HL-60 (cell line): ENCODE data around the gene RCBTB1.

Experiments
- DNase-seq, 2 experiments: peaks; one replicate each; pipeline ENCODE4 v3.0.0-alpha.2; 2010 to 2020; ENCODE audit warnings: low read depth in 1 of 2, low spot score in 1 of 2
- H3K27ac ChIP-seq: fragments of 250-450 bp; sonication (Bioruptor Pico); replicated peaks from 2 replicates; pipeline ENCODE4 v1.5.1; 2020; ENCODE audit warnings: mild to moderate bottlenecking, moderate library complexity
- H3K27me3 ChIP-seq: fragments of 250-450 bp; sonication (Bioruptor Pico); 2 replicates; pipeline ENCODE4 v1.5.1; 2021; ENCODE audit warnings: mild to moderate bottlenecking, moderate library complexity; ENCODE audit not compliant: insufficient read depth, poor library complexity, severe bottlenecking
- H3K4me3 ChIP-seq: replicated peaks from 2 replicates; pipeline ENCODE4 v1.5.1; 2011; ENCODE audit warnings: mild to moderate bottlenecking, control low read depth, low read length; ENCODE audit not compliant: insufficient read depth
- GABPA ChIP-seq: IDR thresholded peaks from 2 replicates; pipeline ENCODE4 v1.6.1; 2012; ENCODE audit warnings: low read depth
- POLR2AphosphoS5 ChIP-seq: IDR thresholded peaks from 2 replicates; pipeline ENCODE4 v1.6.1; 2012; ENCODE audit warnings: low read depth
- SPI1 ChIP-seq: IDR thresholded peaks from 2 replicates; pipeline ENCODE4 v1.6.1; 2012; ENCODE audit warnings: low read depth, mild to moderate bottlenecking, borderline replicate concordance
- TF ChIP-seq, protein P1 (sequence below): IDR thresholded peaks from 2 replicates; pipeline ENCODE4 v1.6.1; 2012; ENCODE audit warnings: low read depth; ENCODE audit not compliant: insufficient replicate concordance
- TF ChIP-seq, protein P2 (sequence below): IDR thresholded peaks from one replicate; pipeline ENCODE4 v1.5.1; 2011; ENCODE audit warnings: low read length, control low read depth, inconsistent platforms; ENCODE audit not compliant: insufficient read depth

Gene RCBTB1

DNA sequence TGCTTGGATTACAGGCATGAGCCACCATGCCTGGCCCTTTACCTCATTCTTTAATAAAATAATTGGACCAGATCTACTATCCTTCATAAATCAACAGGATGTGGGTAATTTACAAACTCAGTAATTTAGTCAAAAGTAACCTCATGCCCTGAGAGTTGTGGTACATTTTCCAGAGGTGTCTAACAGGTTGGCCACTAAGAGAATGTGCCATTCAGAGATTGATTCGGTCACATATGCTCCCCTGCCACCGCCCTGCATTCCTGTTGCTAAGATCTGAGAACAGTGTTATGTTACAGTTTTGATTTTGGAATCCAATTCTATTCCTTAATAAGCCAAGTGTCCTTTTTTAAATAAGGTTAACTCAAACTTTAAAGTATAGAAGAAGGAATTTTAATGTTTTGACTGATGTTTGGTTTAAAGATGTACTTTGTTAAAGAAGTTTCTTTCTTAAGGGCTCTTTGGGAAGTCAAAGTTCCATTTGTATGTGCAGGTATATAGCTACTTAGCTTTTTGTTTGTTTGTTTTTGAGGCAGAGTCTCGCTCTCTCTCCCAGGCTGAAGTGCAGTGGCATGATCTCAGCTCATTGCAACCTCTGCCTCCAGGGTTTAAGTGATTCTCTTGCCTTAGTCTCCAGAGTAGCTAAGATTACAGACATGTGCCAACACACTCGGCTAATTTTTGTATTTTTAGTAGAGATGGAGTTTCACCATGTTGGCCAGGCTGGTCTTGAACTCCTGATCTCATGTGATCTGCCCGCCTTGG is 60.4 kb downstream of the RCBTB1 start:
- no peaks in the 10 kb centered on the region for H3K27me3 ChIP-seq
- H3K27ac ChIP-seq = no peak overlapping the region
- TF ChIP-seq GABPA (no peak), SPI1 (no peak), POLR2AphosphoS5 (no peak)
- TF ChIP-seq, protein P1, sequence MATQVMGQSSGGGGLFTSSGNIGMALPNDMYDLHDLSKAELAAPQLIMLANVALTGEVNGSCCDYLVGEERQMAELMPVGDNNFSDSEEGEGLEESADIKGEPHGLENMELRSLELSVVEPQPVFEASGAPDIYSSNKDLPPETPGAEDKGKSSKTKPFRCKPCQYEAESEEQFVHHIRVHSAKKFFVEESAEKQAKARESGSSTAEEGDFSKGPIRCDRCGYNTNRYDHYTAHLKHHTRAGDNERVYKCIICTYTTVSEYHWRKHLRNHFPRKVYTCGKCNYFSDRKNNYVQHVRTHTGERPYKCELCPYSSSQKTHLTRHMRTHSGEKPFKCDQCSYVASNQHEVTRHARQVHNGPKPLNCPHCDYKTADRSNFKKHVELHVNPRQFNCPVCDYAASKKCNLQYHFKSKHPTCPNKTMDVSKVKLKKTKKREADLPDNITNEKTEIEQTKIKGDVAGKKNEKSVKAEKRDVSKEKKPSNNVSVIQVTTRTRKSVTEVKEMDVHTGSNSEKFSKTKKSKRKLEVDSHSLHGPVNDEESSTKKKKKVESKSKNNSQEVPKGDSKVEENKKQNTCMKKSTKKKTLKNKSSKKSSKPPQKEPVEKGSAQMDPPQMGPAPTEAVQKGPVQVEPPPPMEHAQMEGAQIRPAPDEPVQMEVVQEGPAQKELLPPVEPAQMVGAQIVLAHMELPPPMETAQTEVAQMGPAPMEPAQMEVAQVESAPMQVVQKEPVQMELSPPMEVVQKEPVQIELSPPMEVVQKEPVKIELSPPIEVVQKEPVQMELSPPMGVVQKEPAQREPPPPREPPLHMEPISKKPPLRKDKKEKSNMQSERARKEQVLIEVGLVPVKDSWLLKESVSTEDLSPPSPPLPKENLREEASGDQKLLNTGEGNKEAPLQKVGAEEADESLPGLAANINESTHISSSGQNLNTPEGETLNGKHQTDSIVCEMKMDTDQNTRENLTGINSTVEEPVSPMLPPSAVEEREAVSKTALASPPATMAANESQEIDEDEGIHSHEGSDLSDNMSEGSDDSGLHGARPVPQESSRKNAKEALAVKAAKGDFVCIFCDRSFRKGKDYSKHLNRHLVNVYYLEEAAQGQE = no peak
- TF ChIP-seq, protein P2, sequence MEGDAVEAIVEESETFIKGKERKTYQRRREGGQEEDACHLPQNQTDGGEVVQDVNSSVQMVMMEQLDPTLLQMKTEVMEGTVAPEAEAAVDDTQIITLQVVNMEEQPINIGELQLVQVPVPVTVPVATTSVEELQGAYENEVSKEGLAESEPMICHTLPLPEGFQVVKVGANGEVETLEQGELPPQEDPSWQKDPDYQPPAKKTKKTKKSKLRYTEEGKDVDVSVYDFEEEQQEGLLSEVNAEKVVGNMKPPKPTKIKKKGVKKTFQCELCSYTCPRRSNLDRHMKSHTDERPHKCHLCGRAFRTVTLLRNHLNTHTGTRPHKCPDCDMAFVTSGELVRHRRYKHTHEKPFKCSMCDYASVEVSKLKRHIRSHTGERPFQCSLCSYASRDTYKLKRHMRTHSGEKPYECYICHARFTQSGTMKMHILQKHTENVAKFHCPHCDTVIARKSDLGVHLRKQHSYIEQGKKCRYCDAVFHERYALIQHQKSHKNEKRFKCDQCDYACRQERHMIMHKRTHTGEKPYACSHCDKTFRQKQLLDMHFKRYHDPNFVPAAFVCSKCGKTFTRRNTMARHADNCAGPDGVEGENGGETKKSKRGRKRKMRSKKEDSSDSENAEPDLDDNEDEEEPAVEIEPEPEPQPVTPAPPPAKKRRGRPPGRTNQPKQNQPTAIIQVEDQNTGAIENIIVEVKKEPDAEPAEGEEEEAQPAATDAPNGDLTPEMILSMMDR = no peak
- H3K4me3 ChIP-seq = no peak overlapping the region
- DNase-seq = no peak

DNA sequence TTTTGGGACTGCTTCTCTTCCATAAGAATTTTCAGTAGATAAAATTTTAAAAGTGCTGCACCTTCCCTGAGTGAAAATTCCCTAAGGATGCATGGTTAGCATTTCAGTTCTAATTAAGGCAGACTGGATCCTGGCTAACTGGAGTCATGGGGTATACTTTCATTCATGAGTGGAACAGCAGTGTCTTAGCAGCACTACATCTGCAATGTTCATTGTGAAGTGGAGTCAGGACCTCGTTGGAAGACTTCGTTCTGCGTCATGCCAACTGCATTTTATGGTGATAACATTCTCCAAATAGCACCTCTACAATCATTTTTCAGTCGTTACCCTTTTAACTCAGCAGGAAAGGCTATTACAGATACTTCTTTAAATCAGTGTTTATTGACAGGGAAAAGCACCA is 64.1 kb downstream of the RCBTB1 start:
- DNase-seq = no peak
- TF ChIP-seq SPI1 (no peak), GABPA (no peak), POLR2AphosphoS5 (no peak)
- TF ChIP-seq, protein P2 = no peak
- TF ChIP-seq, protein P1 = no peak
- H3K4me3 ChIP-seq = no peak overlapping the region
- H3K27ac ChIP-seq = no peak overlapping the region
- no peaks in the 10 kb centered on the region for H3K27me3 ChIP-seq

DNA sequence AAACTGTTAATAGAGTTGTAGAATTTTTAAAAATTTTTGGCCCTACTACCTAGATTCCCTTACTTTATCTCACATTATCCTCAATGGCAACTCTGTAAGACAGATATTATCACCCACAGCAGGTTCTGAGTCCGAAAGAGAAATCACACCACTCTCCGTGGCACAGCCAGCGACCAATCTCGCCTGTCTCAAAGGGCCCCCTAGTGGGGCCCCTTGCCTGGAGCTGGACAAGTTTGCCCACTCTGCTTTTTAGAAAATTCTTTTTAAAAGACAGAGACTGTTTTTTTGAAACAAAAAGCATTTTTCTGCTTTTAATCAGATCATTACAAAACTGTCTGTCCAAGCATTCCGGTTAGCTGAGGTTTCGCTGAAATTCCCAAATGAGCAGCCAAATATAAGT is 67.9 kb downstream of the RCBTB1 start:
- TF ChIP-seq, protein P2 = no peak
- no peak for TF ChIP-seq GABPA
- TF ChIP-seq SPI1 = no peak
- TF ChIP-seq, protein P1 = no peak
- no peaks in the 10 kb centered on the region for H3K27me3 ChIP-seq
- no peak overlapping the region for H3K27ac ChIP-seq
- no peak overlapping the region for H3K4me3 ChIP-seq
- no peak for DNase-seq
